Pancreas (tissue), 10 donors: ENCODE measurements around the gene CCDC17. TPM values are rescaled to one million over a fixed set of nuclear protein-coding genes. Genes with fewer than 3 reads are reported as not detected.

Experiments
- ATAC-seq, 4 donors: fragments of 200-7000 bp; cut with Tn5 transposase; one replicate each; pipeline versions ENCODE4 v1.8.0 to v1.9.1; 2020; ENCODE audit warnings: mild to moderate bottlenecking in 4 of 4, moderate library complexity in 4 of 4
- DNase-seq, 6 donors: peaks; one replicate each; pipeline ENCODE4 v3.0.0-alpha.2; 2020
- FAIRE-seq: peaks from 2 replicates; lab custom pipeline; 2012; peaks lifted over from hg19 to GRCh38; lab: Jason Lieb, UNC
- H3K27ac ChIP-seq, 4 donors: fragments of 200-600 bp; sonication (generic); 1 replicate in 3 of 4; 2 replicates in 1 of 4; pipeline versions ENCODE4 v1.5.0 to v1.8.0; 2020
- H3K27me3 ChIP-seq, 4 donors: fragments of 200-600 bp; one replicate each; pipeline ENCODE4 v1.8.0; 2021
- H3K36me3 ChIP-seq, 3 donors: fragments of 200-600 bp; sonication (generic) in 1 of 3; one replicate each; pipeline versions ENCODE4 v1.5.0 to v1.8.0; 2020 to 2021
- H3K4me1 ChIP-seq, 3 donors: fragments of 200-600 bp; one replicate each; pipeline ENCODE4 v1.8.0; 2021
- H3K4me3 ChIP-seq, 4 donors: fragments of 200-600 bp; sonication (generic) in 2 of 4; one replicate each; pipeline versions ENCODE4 v1.5.0 to v1.8.0; 2020 to 2021
- H3K9me3 ChIP-seq, 4 donors: fragments of 200-600 bp; one replicate each; pipeline ENCODE4 v1.8.0; 2021
- WGBS, 2 donors: extraction: QIAGEN DNeasy Blood & Tissue Kit; methylation state at CpG; one replicate each; pipeline ENCODE4 v1.1.7; 2013; 5-methylcytosine and 5-hydroxymethylcytosine counted together
- intact Hi-C, 3 donors: fragments of 100-400 bp; cut with DNase I; formaldehyde crosslinking; loops; one replicate each; pipeline versions ENCODE4 v1.11.1 to v1.14.2; 2022
- polyA plus RNA-seq, 2 donors: library from polyadenylated mRNA; stranded (reverse); fragments of 200-250 nt; gene quantifications; one replicate each; pipeline ENCODE4 v1.2.3, GENCODE V29; 2013
- total RNA-seq, 6 donors: library from RNA; stranded (reverse); fragmentation: NEBNext Ultra II Directional in 4 of 6; extraction: Animal tissue kit (Norgen Biotek cat#: 25700) in 4 of 6; gene quantifications; one replicate each; pipeline versions ENCODE4 v1.2.1 to v1.2.4, GENCODE V29; 2021 to 2023
- TF ChIP-seq, protein P1 (sequence below), 4 donors: fragments of 200-600 bp; sonication (generic) in 3 of 4; IDR thresholded peaks; one replicate each; pipeline versions ENCODE4 v1.5.0 to v1.8.0; 2021; ENCODE audit warnings: antibody characterized with exemption in 4 of 4
- donor health status: healthy with polysubstance abuse.
- donor health status: DM: no; HTN: no; CAD: no; lungs with moderate emphysema.
- donor health status: DM: no; HTN: no; CAD: no.
- donor health status: control.
- donor health status: control.
- donor health status: Bipolar disorder and iron deficiency.
- donor health status: DM: yes; HTN: yes; CAD: no.
- donor health status: DM: no; HTN: no; CAD: no.
- donor health status: DM: no; HTN: no; CAD: no.
- donor health status: DM: yes; HTN: yes; CAD: no.

The CCDC17 gene
- total and polyA plus RNA-seq, 8 donors, result 0.64 to 2.3 (median 1.4) TPM

DNA sequence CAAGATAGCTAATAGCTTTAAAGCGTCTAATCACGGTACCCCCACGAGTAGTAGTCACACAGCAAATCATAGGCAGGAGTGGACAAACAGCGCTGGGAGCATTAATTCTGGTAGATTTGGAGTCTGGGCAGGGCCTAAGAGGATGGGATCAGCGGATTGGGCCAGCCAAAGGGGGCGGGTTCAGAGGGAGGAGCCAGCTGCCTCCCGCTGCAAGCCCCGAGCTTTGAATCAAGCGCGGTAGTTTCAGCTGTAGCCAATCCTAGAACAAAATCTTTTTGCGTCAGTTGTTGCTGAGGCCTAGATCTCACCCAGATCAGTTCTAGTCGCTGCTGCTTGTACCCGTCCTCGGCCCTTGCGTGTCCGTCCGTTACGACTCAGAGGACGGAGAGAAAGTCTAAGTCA lies 40.6 kb downstream of the CCDC17 start:
- intact Hi-C loops, result no loop called here
- FAIRE-seq, result peak; percentile 90

DNA sequence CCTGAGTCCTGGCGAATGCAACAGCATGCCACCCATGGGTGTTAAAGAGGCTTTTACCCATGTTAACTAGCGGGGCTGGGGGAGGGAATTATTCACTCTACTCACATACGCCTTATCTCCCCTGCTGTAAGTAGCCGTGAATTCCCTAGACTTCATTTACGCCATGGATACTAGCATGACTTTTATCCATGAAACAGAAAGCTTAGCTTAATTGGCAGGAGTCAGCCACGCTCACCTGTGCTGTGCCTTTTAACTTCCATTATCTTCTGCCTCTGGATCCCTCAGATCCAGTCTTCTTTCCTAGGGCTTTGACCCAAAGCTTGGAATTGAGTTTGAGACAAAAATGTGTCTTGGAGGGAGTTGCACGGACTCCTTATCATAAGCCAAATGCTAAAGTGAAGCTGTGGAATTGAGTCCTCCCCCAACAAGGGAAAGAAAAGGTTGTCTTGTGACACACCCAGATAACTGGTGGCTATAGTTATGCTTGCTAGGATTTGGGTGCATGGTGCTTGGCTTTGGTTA lies 49.7 kb downstream of the CCDC17 start:
- TF ChIP-seq, protein P1, sequence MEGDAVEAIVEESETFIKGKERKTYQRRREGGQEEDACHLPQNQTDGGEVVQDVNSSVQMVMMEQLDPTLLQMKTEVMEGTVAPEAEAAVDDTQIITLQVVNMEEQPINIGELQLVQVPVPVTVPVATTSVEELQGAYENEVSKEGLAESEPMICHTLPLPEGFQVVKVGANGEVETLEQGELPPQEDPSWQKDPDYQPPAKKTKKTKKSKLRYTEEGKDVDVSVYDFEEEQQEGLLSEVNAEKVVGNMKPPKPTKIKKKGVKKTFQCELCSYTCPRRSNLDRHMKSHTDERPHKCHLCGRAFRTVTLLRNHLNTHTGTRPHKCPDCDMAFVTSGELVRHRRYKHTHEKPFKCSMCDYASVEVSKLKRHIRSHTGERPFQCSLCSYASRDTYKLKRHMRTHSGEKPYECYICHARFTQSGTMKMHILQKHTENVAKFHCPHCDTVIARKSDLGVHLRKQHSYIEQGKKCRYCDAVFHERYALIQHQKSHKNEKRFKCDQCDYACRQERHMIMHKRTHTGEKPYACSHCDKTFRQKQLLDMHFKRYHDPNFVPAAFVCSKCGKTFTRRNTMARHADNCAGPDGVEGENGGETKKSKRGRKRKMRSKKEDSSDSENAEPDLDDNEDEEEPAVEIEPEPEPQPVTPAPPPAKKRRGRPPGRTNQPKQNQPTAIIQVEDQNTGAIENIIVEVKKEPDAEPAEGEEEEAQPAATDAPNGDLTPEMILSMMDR (IDR thresholded peaks at IDR 0.05), result no peak
- no peak for FAIRE-seq
- Histone ChIP-seq H3K27me3 (no peaks in the 10 kb centered on the region), H3K4me3 (no peak overlapping the region), H3K4me1 (no peaks in the 10 kb centered on the region), H3K9me3 (no peaks in the 10 kb centered on the region), H3K27ac (no peak overlapping the region), H3K36me3 (no peaks in the 10 kb centered on the region)
- 85 to 86% methylated on average over 7 of the region's 7 CpGs for WGBS, 2 donors
- intact Hi-C loops, result no loop called here
- no peak for ATAC-seq
- peak in 1 of 6 donors; percentile 4 for DNase-seq

More for the DNA sequence above, 40.6 kb downstream of the CCDC17 start:
- 0% methylated on average over 19 of the region's 19 CpGs for WGBS, 2 donors
- no peaks in the 10 kb centered on the region for H3K27me3 ChIP-seq
- TF ChIP-seq, protein P1 (IDR thresholded peaks at IDR 0.05), result no peak
- ATAC-seq, result peak; percentile 79 to 88 (median 88)
- H3K27ac ChIP-seq, result peak overlapping the region; percentile 79 to 92 (median 89)
- peaks cover 0 to 17% (median 0%) of the 10 kb centered on the region in 3 donors for H3K4me1 ChIP-seq
- DNase-seq, result peak; percentile 86 to 97 (median 96)
- peak overlapping the region; percentile 87 to 99 (median 95) for H3K4me3 ChIP-seq
- no peaks in the 10 kb centered on the region for H3K9me3 ChIP-seq
- no peaks in the 10 kb centered on the region for H3K36me3 ChIP-seq

DNA sequence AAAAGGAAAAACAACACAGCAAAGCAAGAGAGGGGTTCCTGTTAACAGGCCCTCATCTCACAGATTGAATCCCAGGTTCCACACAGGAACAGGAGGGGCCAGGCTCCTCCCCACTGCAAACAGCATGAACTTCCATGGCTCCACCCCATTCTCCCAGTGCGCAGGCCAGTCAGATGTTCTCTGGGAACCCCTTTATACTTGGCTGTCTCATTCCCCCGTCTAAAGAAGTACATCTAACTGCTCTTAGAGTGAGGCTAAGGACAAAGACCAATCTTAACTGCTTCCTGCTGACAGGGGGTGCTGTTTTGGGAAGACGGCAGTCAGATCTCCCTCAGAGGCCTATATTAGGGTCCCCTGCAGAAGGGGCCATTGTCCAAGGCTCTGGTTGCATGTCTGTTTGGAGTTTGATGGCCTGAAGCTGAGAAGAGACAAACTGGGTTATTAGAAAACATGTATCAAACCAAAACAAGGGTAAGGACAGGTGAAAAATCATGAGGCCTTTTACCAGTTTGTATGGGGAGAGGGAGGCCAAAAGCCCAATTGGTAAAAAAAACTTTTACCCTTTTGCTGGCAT lies 50.5 kb downstream of the CCDC17 start:
- no peaks in the 10 kb centered on the region for H3K4me1 ChIP-seq
- intact Hi-C loops, result no loop called here

DNA sequence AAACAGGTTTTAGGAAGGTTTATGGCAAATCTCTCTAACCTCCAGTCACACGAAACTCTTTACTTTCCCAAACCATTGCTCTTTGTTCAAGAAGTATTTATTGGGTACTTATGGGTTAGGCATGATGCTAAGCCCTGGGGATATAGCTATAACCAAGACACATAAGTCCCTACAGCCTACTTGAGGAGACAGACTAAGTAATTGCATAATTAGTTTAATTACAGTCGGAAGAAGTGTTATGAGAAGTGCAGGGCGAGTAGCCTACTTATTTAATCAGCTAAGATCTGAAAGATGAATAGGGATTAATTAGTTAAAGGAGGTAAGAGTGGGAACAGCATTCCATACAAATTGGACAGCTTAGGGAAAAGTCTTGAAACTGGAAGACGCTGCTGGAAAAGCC lies 53.2 kb downstream of the CCDC17 start:
- H3K27ac ChIP-seq, result no peak overlapping the region
- 69 to 81% methylated on average over 4 of the region's 4 CpGs for WGBS, 2 donors
- H3K27me3 ChIP-seq, result no peaks in the 10 kb centered on the region
- DNase-seq, result no peak
- no peak for FAIRE-seq
- no peaks in the 10 kb centered on the region for H3K4me1 ChIP-seq
- no peaks in the 10 kb centered on the region for H3K9me3 ChIP-seq
- peaks cover 0 to 24% (median 9%) of the 10 kb centered on the region in 3 donors for H3K36me3 ChIP-seq
- no peak overlapping the region for H3K4me3 ChIP-seq
- intact Hi-C loops, result no loop called here
- TF ChIP-seq, protein P1 (IDR thresholded peaks at IDR 0.05), result no peak
- ATAC-seq, result no peak

More for the DNA sequence above, 50.5 kb downstream of the CCDC17 start:
- no peak overlapping the region for H3K27ac ChIP-seq
- 74 to 83% methylated on average over 3 of the region's 3 CpGs for WGBS, 2 donors
- no peaks in the 10 kb centered on the region for H3K9me3 ChIP-seq
- ATAC-seq (no peak), DNase-seq (peak in 2 of 6 donors; percentile 5 to 7), FAIRE-seq (no peak)
- H3K4me3 ChIP-seq, result no peak overlapping the region
- H3K36me3 ChIP-seq, result peaks cover 0 to 4% (median 0%) of the 10 kb centered on the region in 3 donors
- H3K27me3 ChIP-seq, result no peaks in the 10 kb centered on the region
- TF ChIP-seq, protein P1 (IDR thresholded peaks at IDR 0.05), result no peak

Other genes starting within 250 kb of the CCDC17 start
- gene TESK2, start 132.9 kb downstream of the CCDC17 start, total RNA-seq, result 1 to 10 TPM; 1.9 to 3.6 (median 2.6) TPM
- gene TESK2, start 132.9 kb downstream of the CCDC17 start, polyA plus RNA-seq, result 1 to 10 TPM; 1.5 to 3.2 TPM
- gene CCDC163, start 124.0 kb downstream of the CCDC17 start, total RNA-seq, result 1 to 10 TPM; 1.2 to 4.0 (median 2.2) TPM
- gene CCDC163, start 124.0 kb downstream of the CCDC17 start, polyA plus RNA-seq, result 1 to 10 TPM; 3.2 to 4.6 TPM
- 1 to 10 TPM; 3.2 to 5.7 (median 4.0) TPM for gene MMACHC, start 123.8 kb downstream of the CCDC17 start, total RNA-seq
- 1 to 10 TPM; 1.2 to 1.5 TPM for gene MMACHC, start 123.8 kb downstream of the CCDC17 start, polyA plus RNA-seq
- gene PRDX1, start 102.2 kb downstream of the CCDC17 start, total RNA-seq, result 100 to 1,000 TPM in 2 of 6 donors, 10 to 100 TPM in 4; 49.3 to 124 (median 61.7) TPM
- 100 to 1,000 TPM; 111 to 142 TPM for gene PRDX1, start 102.2 kb downstream of the CCDC17 start, polyA plus RNA-seq
- gene AKR1A1, start 73.2 kb downstream of the CCDC17 start, total RNA-seq, result 100 to 1,000 TPM in 3 of 6 donors, 10 to 100 TPM in 3; 77.6 to 127 (median 110) TPM
- 100 to 1,000 TPM; 133 to 138 TPM for gene AKR1A1, start 73.2 kb downstream of the CCDC17 start, polyA plus RNA-seq
- gene NASP, start 40.0 kb downstream of the CCDC17 start, total RNA-seq, result 10 to 100 TPM; 14.5 to 29.5 (median 21.7) TPM
- gene NASP, start 40.0 kb downstream of the CCDC17 start, polyA plus RNA-seq, result 100 to 1,000 TPM in 1 of 2 donors, 10 to 100 TPM in 1; 55.6 to 113 TPM
- gene GPBP1L1, start 62.5 kb upstream of the CCDC17 start, total RNA-seq, result 10 to 100 TPM; 50.9 to 84.3 (median 55.8) TPM
- gene GPBP1L1, start 62.5 kb upstream of the CCDC17 start, polyA plus RNA-seq, result 10 to 100 TPM; 21.9 to 41.7 TPM
- gene TMEM69, start 64.1 kb upstream of the CCDC17 start, total RNA-seq, result 10 to 100 TPM in 1 of 6 donors, 1 to 10 TPM in 5; 5.7 to 11.2 (median 7.9) TPM
- 10 to 100 TPM in 1 of 2 donors, 1 to 10 TPM in 1; 5.9 to 13.6 TPM for gene TMEM69, start 64.1 kb upstream of the CCDC17 start, polyA plus RNA-seq
- gene IPP, start 126.6 kb upstream of the CCDC17 start, total RNA-seq, result 10 to 100 TPM in 1 of 6 donors, 1 to 10 TPM in 5; 7.3 to 11.3 (median 9.0) TPM
- gene IPP, start 126.6 kb upstream of the CCDC17 start, polyA plus RNA-seq, result 1 to 10 TPM; 3.1 to 3.5 TPM
- 10 to 100 TPM in 1 of 6 donors, 1 to 10 TPM in 5; 5.1 to 14.5 (median 6.4) TPM for gene MAST2, start 179.6 kb upstream of the CCDC17 start, total RNA-seq
- 10 to 100 TPM in 1 of 2 donors, 1 to 10 TPM in 1; 9.8 to 12.6 TPM for gene MAST2, start 179.6 kb upstream of the CCDC17 start, polyA plus RNA-seq